ENCODE results near the gene ACADM.

GRCh38 chr1:75787524-75787923, 63.0 kb downstream of the ACADM start:
- TF ChIP-seq POLR2A (IDR thresholded peaks at IDR 0.05): no peak
- TF ChIP-seq CTCF (IDR thresholded peaks at IDR 0.05): no peak

Measured in esophagus squamous epithelium (tissue), 4 donors.